GM12891 (cell line): ENCODE results near the gene PDS5A.
"Not testable (repeated sequence)": the region's sequence is repeated elsewhere in the genome, so short reads cannot be mapped to it uniquely, and the experiment has no call there.

ENCODE experiments used
- PAX5 ChIP-seq: IDR thresholded peaks from 2 replicates; pipeline ENCODE4 v1.6.1; 2011; ENCODE audit warnings: low read length, moderate library complexity, mild to moderate bottlenecking; ENCODE audit not compliant: insufficient read depth, severe bottlenecking
- POLR2A ChIP-seq: IDR thresholded peaks from 2 replicates; pipeline ENCODE4 v1.6.1; 2011; ENCODE audit warnings: low read depth, low read length, control low read depth
- POLR2AphosphoS5 ChIP-seq: IDR thresholded peaks from 2 replicates; pipeline ENCODE4 v1.6.1; 2011; ENCODE audit warnings: low read depth, low read length, control low read depth
- SPI1 ChIP-seq: IDR thresholded peaks from 2 replicates; pipeline ENCODE4 v1.6.1; 2011; ENCODE audit warnings: low read depth, low read length, control low read depth
- TAF1 ChIP-seq: IDR thresholded peaks from 2 replicates; pipeline ENCODE4 v1.6.1; 2011; ENCODE audit warnings: low read depth, low read length, control low read depth

DNA sequence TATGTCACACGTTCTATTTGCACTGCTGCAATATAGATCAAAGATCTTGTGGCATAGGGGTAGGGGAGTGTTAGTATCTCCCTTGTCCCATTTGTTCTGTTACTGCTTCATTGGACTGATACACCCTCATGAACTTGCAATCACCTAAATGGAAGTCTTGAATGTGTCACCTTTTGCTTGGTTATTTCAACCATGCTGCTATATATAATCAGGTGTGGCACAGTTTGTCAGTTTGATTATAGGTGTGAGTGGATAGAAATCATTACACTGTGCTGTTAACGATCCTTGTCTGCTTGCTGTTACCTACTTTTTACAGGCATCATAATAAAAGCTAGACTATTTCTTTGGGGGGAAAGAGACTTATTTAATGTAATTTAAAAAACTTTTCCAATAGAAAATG, 195.7 kb downstream of the PDS5A start:
- not testable (repeated sequence) for TF ChIP-seq POLR2A, TAF1, SPI1, POLR2AphosphoS5, PAX5
